ENCODE data around the gene FMN1.

The FMN1 gene

DNA sequence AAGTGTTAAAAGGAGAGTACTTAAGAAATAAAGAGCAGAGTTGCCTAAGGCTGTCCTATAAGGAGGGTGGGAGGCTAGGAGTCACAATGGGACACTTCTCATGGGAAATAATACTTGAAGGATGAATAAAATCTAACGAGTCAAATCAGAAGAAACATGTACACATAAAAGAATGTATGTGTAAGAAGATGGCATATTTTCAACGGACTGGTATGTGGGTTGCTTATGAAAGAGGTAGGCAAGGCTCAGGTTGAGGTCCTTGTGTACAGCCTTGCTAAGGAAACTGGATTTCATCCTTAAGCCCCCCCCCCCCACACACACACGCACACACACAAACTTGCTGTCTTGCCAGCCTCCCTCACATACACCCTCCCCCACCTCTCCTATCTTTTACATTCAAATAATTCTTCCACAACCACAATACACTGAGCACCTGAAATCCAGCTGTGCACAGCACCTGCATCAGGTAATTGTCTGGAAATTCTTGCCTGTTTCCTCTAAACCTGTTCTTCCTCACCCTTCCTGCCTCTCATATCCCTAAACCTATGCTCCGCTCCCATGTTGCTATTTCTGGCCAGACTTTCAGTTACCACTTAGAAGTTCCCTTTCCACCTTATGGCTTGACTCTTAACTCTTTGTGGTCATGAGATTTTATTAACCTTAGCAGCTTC is 79.2 kb downstream of the FMN1 start:
- DNase-seq = no peak

GRCh38 chr15:33114374-33114717 is 80.2 kb downstream of the FMN1 start:
- no peak for DNase-seq

GRCh38 chr15:33113666-33114373 is 80.7 kb downstream of the FMN1 start:
- DNase-seq = no peak

GRCh38 chr15:33112541-33113105 is 81.9 kb downstream of the FMN1 start:
- no peak for DNase-seq

DNA sequence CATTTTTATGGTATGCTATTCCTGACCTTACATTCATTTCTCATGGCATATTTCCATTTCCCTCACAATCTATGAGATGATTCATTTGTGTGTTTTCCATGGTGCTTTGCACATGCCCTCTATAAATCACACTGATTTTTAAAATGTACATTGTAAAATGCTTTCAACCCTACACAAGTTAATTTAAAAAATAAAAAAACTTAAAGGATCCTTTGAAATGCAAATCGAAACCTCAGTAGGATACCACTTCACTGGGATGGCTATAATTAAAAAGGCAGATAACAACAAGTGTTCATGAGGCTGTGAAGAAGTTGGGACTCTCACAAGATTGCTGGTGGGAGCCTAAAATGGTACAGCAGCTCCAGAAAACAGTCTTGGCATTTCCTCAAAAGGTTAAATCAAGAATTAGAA is 83.5 kb downstream of the FMN1 start:
- DNase-seq = no peak

DNA sequence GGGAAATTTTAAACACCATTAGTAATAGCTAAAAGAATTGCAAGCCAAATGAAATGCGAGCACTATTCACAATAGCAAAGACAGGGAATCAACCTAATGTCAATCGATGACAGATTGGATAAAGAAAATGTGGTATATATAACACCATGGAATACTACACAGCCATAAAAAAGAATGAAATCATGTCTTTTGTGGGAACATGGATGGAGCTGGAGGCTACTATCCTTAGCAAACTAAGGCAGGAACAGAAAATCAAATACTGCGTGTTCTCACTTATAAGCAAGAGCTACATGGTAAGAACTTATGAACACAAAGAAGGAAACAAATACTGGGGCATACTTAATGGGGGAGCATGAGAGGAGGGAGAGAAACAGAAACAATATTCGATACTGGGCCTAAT is 85.2 kb downstream of the FMN1 start:
- no peak for DNase-seq

DNA sequence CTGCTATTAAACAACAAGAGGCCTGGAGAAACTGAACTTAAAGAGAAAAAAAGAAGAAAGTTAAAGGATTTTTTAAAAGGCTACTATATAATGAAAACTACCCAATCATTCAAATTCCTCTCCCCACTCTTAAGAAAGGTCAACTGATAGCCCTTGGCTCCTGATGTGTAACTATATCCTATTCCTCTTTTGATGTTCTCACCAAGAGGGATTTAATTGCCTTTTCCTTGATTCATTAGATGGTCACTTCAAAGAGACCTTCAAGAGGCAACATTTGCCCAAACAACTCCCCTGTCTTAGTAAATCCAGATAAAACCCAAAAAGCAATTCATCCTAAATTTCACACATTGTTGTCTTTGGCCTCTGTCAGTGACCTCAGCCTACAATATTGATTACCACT is 86.0 kb downstream of the FMN1 start:
- no peak for DNase-seq

GRCh38 chr15:33107950-33108349 is 86.6 kb downstream of the FMN1 start:
- DNase-seq = no peak

DNA sequence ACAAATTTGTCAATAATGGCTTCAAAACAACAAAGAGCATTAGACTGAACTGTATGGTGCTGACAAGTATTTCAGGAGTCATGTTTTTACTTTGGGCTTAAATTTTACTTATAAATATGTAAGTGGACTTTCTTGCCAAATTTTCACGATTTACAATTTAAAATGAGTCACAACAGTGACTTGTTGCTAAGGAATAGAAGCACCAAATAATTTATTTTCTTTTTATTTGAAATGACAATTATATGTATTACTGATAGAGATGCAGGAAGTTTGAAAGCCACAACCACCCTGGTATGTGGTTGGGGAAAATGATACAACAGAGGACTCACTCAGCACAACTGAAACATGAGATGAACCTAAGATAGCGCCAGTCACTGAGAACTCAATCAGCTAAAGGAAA is 90.3 kb downstream of the FMN1 start:
- no peak for DNase-seq

DNA sequence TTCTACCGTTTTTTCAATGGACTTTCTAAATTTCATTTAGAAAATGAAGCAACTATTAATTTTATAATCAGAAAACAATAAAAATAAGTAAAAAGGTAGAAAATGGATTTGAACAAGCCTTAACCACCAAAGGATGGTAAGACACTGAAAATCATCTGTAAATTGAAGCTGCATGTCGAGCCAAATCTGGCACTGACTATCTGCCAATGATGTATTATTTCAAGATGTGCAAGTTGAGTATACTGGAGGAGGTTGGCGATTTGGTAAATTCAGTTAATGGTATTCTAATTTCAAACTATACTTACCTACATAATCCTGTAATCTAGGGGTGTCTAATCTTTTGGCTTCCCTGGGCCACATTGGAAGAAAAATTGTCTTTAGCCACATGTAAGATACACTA is 93.5 kb downstream of the FMN1 start:
- no peak for DNase-seq

DNA sequence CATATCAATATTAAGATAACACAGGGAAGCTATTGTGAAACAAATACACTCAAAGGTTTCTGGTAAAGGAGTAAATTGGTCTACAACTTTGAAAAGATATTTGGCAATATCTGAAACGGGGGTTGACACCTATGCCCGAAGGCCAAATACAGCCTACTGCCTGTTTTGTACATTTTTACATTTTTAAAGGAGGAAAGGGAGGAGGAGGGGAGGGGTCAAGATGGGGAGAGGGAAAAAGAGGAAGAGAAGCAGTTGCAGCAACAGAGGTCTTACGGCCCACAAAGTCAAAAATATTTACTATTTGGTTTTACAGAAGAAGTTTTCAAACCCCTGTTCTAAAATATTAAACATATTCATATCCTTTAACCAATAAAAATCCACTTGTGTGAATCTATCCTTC is 94.2 kb downstream of the FMN1 start:
- no peak for DNase-seq

- no peak for DNase-seq
These were observed 94.8 kb downstream of the FMN1 start for GRCh38 chr15:33099739-33100138.

GRCh38 chr15:33099213-33099612 is 95.3 kb downstream of the FMN1 start:
- DNase-seq = no peak

- DNase-seq = no peak
These were observed 96.1 kb downstream of the FMN1 start for GRCh38 chr15:33098094-33099058.

GRCh38 chr15:33096134-33096533 is 98.4 kb downstream of the FMN1 start:
- no peak for DNase-seq

GRCh38 chr15:33095641-33096040 is 98.9 kb downstream of the FMN1 start:
- DNase-seq = no peak

GRCh38 chr15:33094336-33094735 is 100.2 kb downstream of the FMN1 start:
- no peak for DNase-seq

- DNase-seq = no peak
These were observed 101.3 kb downstream of the FMN1 start for GRCh38 chr15:33093222-33093621.

DNA sequence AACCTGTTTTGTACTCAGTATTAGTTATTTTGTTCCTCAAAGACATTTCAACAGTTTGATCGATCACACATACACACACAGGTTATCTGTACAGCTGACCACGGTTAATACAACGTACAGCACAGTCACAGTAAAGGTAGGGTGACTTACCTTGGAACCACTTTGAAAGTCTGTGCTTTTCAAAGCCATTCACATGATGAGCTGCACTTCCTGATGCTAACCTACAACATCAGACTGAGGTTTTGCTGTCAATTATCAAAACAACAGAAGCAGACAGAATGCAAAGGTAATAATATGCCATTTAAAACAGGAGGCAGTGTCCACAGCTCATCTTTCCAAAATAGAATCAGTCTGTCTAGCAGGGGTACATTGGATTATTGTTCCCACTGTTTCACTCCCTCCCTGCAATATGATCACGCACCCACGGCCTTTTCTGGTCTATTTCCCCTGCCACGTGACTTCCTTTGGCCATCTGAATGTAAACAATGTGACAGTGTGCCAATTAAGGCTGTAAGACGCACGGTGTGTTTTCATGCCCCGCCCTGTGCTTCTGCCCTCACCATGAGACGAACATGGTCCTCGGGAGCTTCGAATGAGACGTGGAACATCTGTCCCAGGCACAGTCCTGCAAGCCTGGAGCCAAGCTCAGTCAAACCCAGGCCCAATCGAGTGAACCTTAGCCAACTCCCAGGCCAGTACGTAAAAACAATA is 102.4 kb downstream of the FMN1 start:
- no peak for DNase-seq

DNA sequence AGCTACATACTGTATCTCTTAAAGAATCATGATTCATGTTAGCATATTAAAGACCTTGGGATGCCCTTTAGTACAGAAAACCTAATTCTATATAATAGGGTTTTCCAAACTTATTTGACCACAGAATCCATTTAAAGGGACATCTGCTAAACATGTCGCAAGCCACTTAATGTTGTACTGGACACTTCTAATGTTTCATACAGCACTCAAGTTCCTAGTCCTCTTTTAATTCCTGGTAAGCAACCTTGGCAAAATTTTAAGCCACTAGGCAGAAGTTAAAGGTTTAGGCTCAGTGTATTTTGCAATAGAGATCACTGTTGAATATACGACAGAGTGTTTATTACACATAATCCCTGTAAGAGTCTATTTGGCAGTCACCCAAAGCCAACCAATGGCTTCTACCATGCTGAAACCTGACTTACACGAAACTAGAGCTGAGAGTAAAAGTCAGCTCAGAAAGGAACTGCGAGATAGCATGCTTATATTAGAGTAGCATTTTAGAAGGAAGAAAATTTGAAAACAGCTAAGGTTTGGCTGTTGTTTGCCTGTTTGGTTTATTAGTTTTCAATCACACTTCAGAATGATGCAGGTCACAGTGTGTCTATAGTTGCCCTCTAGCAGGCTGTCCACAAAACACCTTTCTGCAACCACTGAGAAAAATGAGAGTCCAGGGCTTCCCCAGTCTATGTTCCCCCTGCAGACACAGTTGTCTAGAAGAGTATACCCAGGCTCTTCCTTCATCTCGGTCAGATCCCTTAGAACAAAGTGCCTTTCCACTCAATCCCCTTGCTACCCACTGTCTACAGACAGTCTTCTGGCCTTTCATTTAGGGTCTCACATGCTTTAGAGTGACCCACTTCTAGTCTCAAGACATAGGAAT is 104.4 kb downstream of the FMN1 start:
- no peak for DNase-seq

- no peak for DNase-seq
These were observed 105.2 kb downstream of the FMN1 start for GRCh38 chr15:33089165-33089877.
